Colonic mucosa (tissue), 4 donors: ENCODE data around the gene ATXN10. TPM values are rescaled to one million over a fixed set of nuclear protein-coding genes. Genes with fewer than 3 reads are reported as not detected.

ENCODE experiments used
- DNase-seq: peaks from one replicate; pipeline ENCODE4 v3.0.0-alpha.2; 2020
- H3K27ac ChIP-seq: fragments of 200-600 bp; one replicate; pipeline ENCODE4 v1.8.0; 2021
- H3K27me3 ChIP-seq: fragments of 200-600 bp; one replicate; pipeline ENCODE4 v1.8.0; 2021
- H3K36me3 ChIP-seq: fragments of 200-600 bp; one replicate; pipeline ENCODE4 v1.8.0; 2021
- H3K4me1 ChIP-seq: fragments of 200-600 bp; one replicate; pipeline ENCODE4 v1.8.0; 2021; ENCODE audit warnings: mild to moderate bottlenecking
- H3K4me3 ChIP-seq: fragments of 200-600 bp; one replicate; pipeline ENCODE4 v1.8.0; 2021
- H3K9ac ChIP-seq, 2 donors: one replicate each; pipeline ENCODE4 v1.7.0; 2013; ENCODE audit warnings: control low read depth in 2 of 2, low read depth in 2 of 2, low read length in 2 of 2
- H3K9me3 ChIP-seq: fragments of 200-600 bp; one replicate; pipeline ENCODE4 v1.8.0; 2021
- CTCF ChIP-seq: fragments of 200-600 bp; IDR thresholded peaks from one replicate; pipeline ENCODE4 v1.8.0; 2022; ENCODE audit warnings: antibody characterized with exemption, mild to moderate bottlenecking
- intact Hi-C: fragments of 100-400 bp; cut with DNase I; formaldehyde crosslinking; loops from one replicate; pipeline ENCODE4 v1.14.1; 2022
- total RNA-seq, 2 donors: library from RNA; stranded (reverse); fragmentation: NEBNext Ultra II Directional in 1 of 2; extraction: Animal tissue kit (Norgen Biotek cat#: 25700) in 1 of 2; gene quantifications; one replicate each; pipeline ENCODE4 v1.2.1, GENCODE V29; 2021
- donor health status: healthy.
- donor health status: DM: no; HTN: no; CAD: no.
- donor health status: DM: no; HTN: no; CAD: no.

Gene ATXN10
- total RNA-seq, 2 donors from 2014 or later = 90.5 to 94.9 TPM

- no peak for DNase-seq
- no peaks in the 10 kb centered on the region for H3K4me1 ChIP-seq
- H3K27me3 ChIP-seq = no peaks in the 10 kb centered on the region
- H3K9me3 ChIP-seq = no peaks in the 10 kb centered on the region
- TF ChIP-seq CTCF = no peak
- H3K4me3 ChIP-seq = no peak overlapping the region
- intact Hi-C loops = no loop called here
- H3K27ac ChIP-seq = no peak overlapping the region
- no peak overlapping the region for H3K9ac ChIP-seq
- peaks cover 4% of the 10 kb centered on the region for H3K36me3 ChIP-seq
These were observed 135.7 kb downstream of the ATXN10 start for GRCh38 chr22:45807156-45807915.

GRCh38 chr22:45812910-45813309 lies 141.3 kb downstream of the ATXN10 start:
- intact Hi-C loops = no loop called here
- no peaks in the 10 kb centered on the region for H3K9me3 ChIP-seq
- TF ChIP-seq CTCF = no peak
- no peaks in the 10 kb centered on the region for H3K27me3 ChIP-seq
- no peak for DNase-seq
- peaks cover 3% of the 10 kb centered on the region for H3K36me3 ChIP-seq
- no peak overlapping the region for H3K9ac ChIP-seq
- no peaks in the 10 kb centered on the region for H3K4me1 ChIP-seq
- H3K4me3 ChIP-seq = no peak overlapping the region
- H3K27ac ChIP-seq = no peak overlapping the region

- intact Hi-C loops = no loop called here
- DNase-seq = no peak
- Histone ChIP-seq H3K27me3 (no peaks in the 10 kb centered on the region), H3K4me3 (no peak overlapping the region), H3K36me3 (no peaks in the 10 kb centered on the region), H3K9me3 (no peaks in the 10 kb centered on the region), H3K27ac (no peak overlapping the region), H3K9ac (no peak overlapping the region), H3K4me1 (no peaks in the 10 kb centered on the region)
- no peak for TF ChIP-seq CTCF
These were observed 142.6 kb downstream of the ATXN10 start for GRCh38 chr22:45814198-45814597.

- no peaks in the 10 kb centered on the region for H3K27me3 ChIP-seq
- no peaks in the 10 kb centered on the region for H3K9me3 ChIP-seq
- no peak for DNase-seq
- no peaks in the 10 kb centered on the region for H3K4me1 ChIP-seq
- no peaks in the 10 kb centered on the region for H3K36me3 ChIP-seq
- intact Hi-C loops = no loop called here
- no peak overlapping the region for H3K27ac ChIP-seq
- no peak overlapping the region for H3K9ac ChIP-seq
- H3K4me3 ChIP-seq = no peak overlapping the region
- TF ChIP-seq CTCF = no peak
These were observed 145.1 kb downstream of the ATXN10 start for GRCh38 chr22:45816776-45817175.

GRCh38 chr22:45817745-45818423 lies 146.2 kb downstream of the ATXN10 start:
- Histone ChIP-seq H3K4me1 (no peaks in the 10 kb centered on the region), H3K9me3 (no peaks in the 10 kb centered on the region), H3K27ac (no peak overlapping the region), H3K4me3 (no peak overlapping the region), H3K27me3 (no peaks in the 10 kb centered on the region), H3K36me3 (no peaks in the 10 kb centered on the region), H3K9ac (no peak overlapping the region)
- TF ChIP-seq CTCF = no peak
- intact Hi-C loops = no loop called here
- DNase-seq = no peak
